Astrocyte (in vitro differentiated cells and primary cell): Measurements from ENCODE around the gene ANO2.

Experiments used
- EZH2 ChIP-seq: IDR thresholded peaks from 2 replicates; pipeline ENCODE4 v1.6.1; 2012; ENCODE audit warnings: mild to moderate bottlenecking, low read length, inconsistent platforms; ENCODE audit not compliant: insufficient read depth
- TF ChIP-seq, protein P1 (sequence below): IDR thresholded peaks from 2 replicates; pipeline ENCODE4 v1.5.1; 2011; ENCODE audit warnings: low read depth, mild to moderate bottlenecking, inconsistent platforms, low read length, moderate library complexity; ENCODE audit not compliant: insufficient read depth

DNA sequence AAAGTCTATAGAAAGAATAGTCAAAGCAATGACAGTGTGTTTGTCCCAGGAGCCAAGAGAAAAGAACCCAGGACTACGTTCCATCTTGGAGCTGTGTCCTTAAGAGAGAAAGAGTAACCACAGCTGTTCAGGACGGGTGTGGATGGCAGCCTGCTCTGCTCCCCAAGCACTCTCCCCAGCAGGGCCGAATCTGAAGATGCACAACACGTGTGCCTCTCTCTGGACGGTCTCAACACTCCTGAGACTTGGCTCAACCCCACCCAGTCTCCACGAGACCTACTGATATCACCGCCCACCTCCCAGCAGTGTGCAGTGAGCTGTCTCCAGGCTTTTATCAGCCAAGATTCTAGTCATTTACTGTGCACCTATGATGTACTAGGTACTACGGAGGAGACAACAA lies 27.3 kb upstream of the ANO2 start:
- TF ChIP-seq EZH2, result no peak
- TF ChIP-seq, protein P1, sequence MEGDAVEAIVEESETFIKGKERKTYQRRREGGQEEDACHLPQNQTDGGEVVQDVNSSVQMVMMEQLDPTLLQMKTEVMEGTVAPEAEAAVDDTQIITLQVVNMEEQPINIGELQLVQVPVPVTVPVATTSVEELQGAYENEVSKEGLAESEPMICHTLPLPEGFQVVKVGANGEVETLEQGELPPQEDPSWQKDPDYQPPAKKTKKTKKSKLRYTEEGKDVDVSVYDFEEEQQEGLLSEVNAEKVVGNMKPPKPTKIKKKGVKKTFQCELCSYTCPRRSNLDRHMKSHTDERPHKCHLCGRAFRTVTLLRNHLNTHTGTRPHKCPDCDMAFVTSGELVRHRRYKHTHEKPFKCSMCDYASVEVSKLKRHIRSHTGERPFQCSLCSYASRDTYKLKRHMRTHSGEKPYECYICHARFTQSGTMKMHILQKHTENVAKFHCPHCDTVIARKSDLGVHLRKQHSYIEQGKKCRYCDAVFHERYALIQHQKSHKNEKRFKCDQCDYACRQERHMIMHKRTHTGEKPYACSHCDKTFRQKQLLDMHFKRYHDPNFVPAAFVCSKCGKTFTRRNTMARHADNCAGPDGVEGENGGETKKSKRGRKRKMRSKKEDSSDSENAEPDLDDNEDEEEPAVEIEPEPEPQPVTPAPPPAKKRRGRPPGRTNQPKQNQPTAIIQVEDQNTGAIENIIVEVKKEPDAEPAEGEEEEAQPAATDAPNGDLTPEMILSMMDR, result no peak
